AG20443 (cell line): ENCODE results near the gene XPO4.

Experiments
- DNase-seq: peaks from one replicate; pipeline ENCODE4 v3.0.0; 2012; ENCODE audit warnings: low spot score, mixed read lengths

The XPO4 gene

GRCh38 chr13:20826843-20827560, 75.5 kb downstream of the XPO4 start:
- DNase-seq: no peak

- no peak for DNase-seq
These were observed 76.2 kb downstream of the XPO4 start for GRCh38 chr13:20826301-20826700.

GRCh38 chr13:20825477-20825875, 77.1 kb downstream of the XPO4 start:
- DNase-seq: peak; percentile 14

- peak; percentile 38 for DNase-seq
These were observed 77.6 kb downstream of the XPO4 start for GRCh38 chr13:20824762-20825476.

GRCh38 chr13:20823071-20823470, 79.5 kb downstream of the XPO4 start:
- DNase-seq: no peak

GRCh38 chr13:20822406-20822805, 80.1 kb downstream of the XPO4 start:
- no peak for DNase-seq

- no peak for DNase-seq
These were observed 82.8 kb downstream of the XPO4 start for GRCh38 chr13:20819715-20820114.

GRCh38 chr13:20815464-20815863, 87.1 kb downstream of the XPO4 start:
- no peak for DNase-seq

GRCh38 chr13:20814224-20814910, 88.2 kb downstream of the XPO4 start:
- DNase-seq: peak; percentile 92

GRCh38 chr13:20812890-20813289, 89.7 kb downstream of the XPO4 start:
- DNase-seq: no peak

- no peak for DNase-seq
These were observed 91.7 kb downstream of the XPO4 start for GRCh38 chr13:20810808-20811207.

GRCh38 chr13:20808874-20809273, 93.7 kb downstream of the XPO4 start:
- DNase-seq: no peak

- no peak for DNase-seq
These were observed 99.2 kb downstream of the XPO4 start for GRCh38 chr13:20803180-20803965.

GRCh38 chr13:20801707-20802106, 100.8 kb downstream of the XPO4 start:
- DNase-seq: no peak

- peak; percentile 31 for DNase-seq
These were observed 102.7 kb downstream of the XPO4 start for GRCh38 chr13:20799726-20800416.

- DNase-seq: no peak
These were observed 104.5 kb downstream of the XPO4 start for GRCh38 chr13:20798027-20798426.

- peak; percentile 26 for DNase-seq
These were observed 105.6 kb downstream of the XPO4 start for GRCh38 chr13:20796791-20797508.

- DNase-seq: no peak
These were observed 112.9 kb downstream of the XPO4 start for GRCh38 chr13:20789665-20790064.

- no peak for DNase-seq
These were observed 114.2 kb downstream of the XPO4 start for GRCh38 chr13:20788312-20788711.

GRCh38 chr13:20787180-20787579, 115.4 kb downstream of the XPO4 start:
- DNase-seq: no peak

- DNase-seq: no peak
These were observed 120.3 kb downstream of the XPO4 start for GRCh38 chr13:20782116-20782708.
